ENCODE results near the gene NRG3. TPM values are rescaled to one million over a fixed set of nuclear protein-coding genes. Genes with fewer than 3 reads are reported as not detected.

Gene NRG3
- total RNA-seq, 4 donors from 2014 or later = 0.54 TPM; not detected in 3

GRCh38 chr10:82288461-82288881 is 413.5 kb downstream of the NRG3 start:
- Histone ChIP-seq H3K27ac (no peak overlapping the region), H3K36me3 (no peaks in the 10 kb centered on the region), H3K9me3 (no peaks in the 10 kb centered on the region), H3K27me3 (no peaks in the 10 kb centered on the region), H3K4me3 (no peak overlapping the region), H3K4me1 (no peaks in the 10 kb centered on the region)
- WGBS, 2 donors (ENCODE audit: low coverage in 1 of 2) = 79 to 91% methylated on average over 4 to 6 of the region's 6 CpGs
- TF ChIP-seq POLR2AphosphoS5 (IDR thresholded peaks at IDR 0.05) (no peak), EP300 (IDR thresholded peaks at IDR 0.05) (no peak), POLR2A (IDR thresholded peaks at IDR 0.05) (no peak), CTCF (IDR thresholded peaks at IDR 0.05) (no peak)
- ATAC-seq = no peak

GRCh38 chr10:82289945-82290344 is 415.0 kb downstream of the NRG3 start:
- H3K27me3 ChIP-seq = no peaks in the 10 kb centered on the region
- WGBS, 2 donors (ENCODE audit: low coverage in 1 of 2) = 57 to 73% methylated on average over 3 of the region's 3 CpGs
- H3K4me3 ChIP-seq = no peak overlapping the region
- H3K36me3 ChIP-seq = no peaks in the 10 kb centered on the region
- no peak for TF ChIP-seq CTCF (IDR thresholded peaks at IDR 0.05)
- no peak for TF ChIP-seq POLR2A (IDR thresholded peaks at IDR 0.05)
- TF ChIP-seq POLR2AphosphoS5 (IDR thresholded peaks at IDR 0.05) = no peak
- no peak for TF ChIP-seq EP300 (IDR thresholded peaks at IDR 0.05)
- no peaks in the 10 kb centered on the region for H3K4me1 ChIP-seq
- H3K27ac ChIP-seq = no peak overlapping the region
- ATAC-seq = no peak
- H3K9me3 ChIP-seq = no peaks in the 10 kb centered on the region

GRCh38 chr10:82294874-82295378 is 419.9 kb downstream of the NRG3 start:
- 57 to 64% methylated on average over 3 of the region's 3 CpGs for WGBS, 2 donors (ENCODE audit: low coverage in 1 of 2)
- no peak for ATAC-seq
- H3K9me3 ChIP-seq = no peaks in the 10 kb centered on the region
- H3K4me3 ChIP-seq = no peak overlapping the region
- H3K27me3 ChIP-seq = no peaks in the 10 kb centered on the region
- no peaks in the 10 kb centered on the region for H3K36me3 ChIP-seq
- H3K4me1 ChIP-seq = no peaks in the 10 kb centered on the region
- TF ChIP-seq CTCF (IDR thresholded peaks at IDR 0.05) (no peak), EP300 (IDR thresholded peaks at IDR 0.05) (no peak), POLR2A (IDR thresholded peaks at IDR 0.05) (no peak), POLR2AphosphoS5 (IDR thresholded peaks at IDR 0.05) (no peak)
- no peak overlapping the region for H3K27ac ChIP-seq

GRCh38 chr10:82308641-82309040 is 433.6 kb downstream of the NRG3 start:
- WGBS, 2 donors (ENCODE audit: low coverage in 1 of 2) = 67 to 85% methylated on average over 1 to 4 of the region's 4 CpGs
- Histone ChIP-seq H3K27me3 (no peaks in the 10 kb centered on the region), H3K4me1 (no peaks in the 10 kb centered on the region), H3K27ac (no peak overlapping the region), H3K36me3 (no peaks in the 10 kb centered on the region), H3K4me3 (no peak overlapping the region), H3K9me3 (no peaks in the 10 kb centered on the region)
- no peak for ATAC-seq
- TF ChIP-seq POLR2A (IDR thresholded peaks at IDR 0.05) (no peak), EP300 (IDR thresholded peaks at IDR 0.05) (no peak), CTCF (IDR thresholded peaks at IDR 0.05) (no peak), POLR2AphosphoS5 (IDR thresholded peaks at IDR 0.05) (no peak)

- ATAC-seq = no peak
- Histone ChIP-seq H3K4me3 (no peak overlapping the region), H3K36me3 (no peaks in the 10 kb centered on the region), H3K9me3 (no peaks in the 10 kb centered on the region), H3K27me3 (no peaks in the 10 kb centered on the region), H3K27ac (no peak overlapping the region), H3K4me1 (no peaks in the 10 kb centered on the region)
- no peak for TF ChIP-seq EP300 (IDR thresholded peaks at IDR 0.05)
- WGBS, 2 donors (ENCODE audit: low coverage in 1 of 2) = 60 to 62% methylated on average over 3 of the region's 3 CpGs
Measured at GRCh38 chr10:82310839-82311238, 435.8 kb downstream of the NRG3 start.

All from gastroesophageal sphincter (tissue), 4 donors.